ENCODE results near the gene EEIG2. TPM values are rescaled to one million over a fixed set of nuclear protein-coding genes. Genes with fewer than 3 reads are reported as not detected.
"Not testable (repeated sequence)": the region's sequence is repeated elsewhere in the genome, so short reads cannot be mapped to it uniquely, and the experiment has no call there.

Gene EEIG2
- total RNA-seq, 1 donor from 2014 or later, result 56.7 TPM

- FAIRE-seq, result no peak
- DNase-seq (ENCODE audit: low spot score in 2 of 2), result no peak
Measured at GRCh38 chr1:108540977-108541376, 18.9 kb upstream of the EEIG2 start.

- FAIRE-seq (no peak), DNase-seq (ENCODE audit: low spot score in 2 of 2) (no peak)
Measured at GRCh38 chr1:108541861-108542260, 18.0 kb upstream of the EEIG2 start.

- not testable (repeated sequence) for DNase-seq (ENCODE audit: low spot score in 2 of 2); FAIRE-seq
Measured at GRCh38 chr1:108547493-108547892, 12.4 kb upstream of the EEIG2 start.

GRCh38 chr1:108551137-108551862, 8.6 kb upstream of the EEIG2 start:
- FAIRE-seq, result no peak

DNA sequence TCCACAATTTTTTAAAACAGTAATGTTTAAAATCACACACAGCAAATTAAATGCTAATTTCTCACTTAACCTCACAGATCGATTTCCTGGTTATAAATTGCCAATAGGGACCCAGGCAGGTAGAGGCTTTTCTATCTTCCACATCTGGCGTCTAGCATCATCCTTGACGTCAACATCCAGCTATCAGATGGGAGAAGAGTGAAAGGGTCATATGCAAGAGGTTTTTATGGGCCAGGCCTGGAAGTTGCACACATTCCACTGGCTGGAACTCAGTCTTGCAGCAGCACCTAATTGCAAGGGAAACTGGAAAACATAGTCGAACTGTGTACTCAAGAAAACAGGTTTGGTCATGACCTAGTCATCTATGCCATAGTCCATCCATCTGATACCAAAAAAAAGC, 6.0 kb upstream of the EEIG2 start:
- DNase-seq (ENCODE audit: low spot score in 2 of 2) (no peak), FAIRE-seq (no peak)

More at GRCh38 chr1:108551137-108551862, 8.6 kb upstream of the EEIG2 start:
- no peak for DNase-seq (ENCODE audit: low spot score in 2 of 2)

DNA sequence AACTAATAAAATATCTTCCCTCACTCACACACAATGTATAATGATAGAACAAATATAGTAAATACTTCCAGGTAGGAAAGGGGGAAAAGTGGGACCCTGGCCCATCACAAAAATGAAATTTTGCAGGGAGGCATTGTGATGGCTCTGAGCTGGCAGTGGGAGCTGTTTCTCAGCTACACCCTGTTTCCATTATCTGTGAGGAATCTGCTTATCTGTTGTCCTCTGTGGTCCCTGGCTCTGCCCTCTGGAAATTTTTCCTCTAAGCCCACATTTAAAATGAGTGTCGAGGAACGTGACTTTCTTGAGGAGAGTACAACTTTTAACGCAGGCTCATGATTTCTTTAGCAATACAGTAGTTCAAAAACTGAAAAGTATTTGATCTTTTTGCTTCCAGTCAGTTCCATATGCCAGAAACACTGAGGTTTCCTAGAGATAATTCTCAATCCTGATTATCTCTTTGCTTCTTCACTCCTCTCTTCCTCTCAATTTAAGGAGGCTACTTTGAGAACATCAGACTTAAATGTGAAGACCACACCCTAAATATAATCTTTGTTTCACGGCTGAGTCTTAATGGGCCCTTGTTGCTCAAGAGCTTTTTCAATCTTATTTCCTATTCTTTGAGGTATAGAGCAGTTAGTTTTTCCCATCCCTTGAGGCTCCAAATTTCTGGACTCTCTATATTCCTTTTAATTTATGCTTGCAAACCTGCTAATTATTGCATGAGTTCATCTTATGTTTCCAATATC, 5.0 kb upstream of the EEIG2 start:
- DNase-seq (ENCODE audit: low spot score in 2 of 2), result no peak
- no peak for FAIRE-seq

GRCh38 chr1:108556066-108556465, 3.8 kb upstream of the EEIG2 start:
- FAIRE-seq (no peak), DNase-seq (ENCODE audit: low spot score in 2 of 2) (no peak)

DNA sequence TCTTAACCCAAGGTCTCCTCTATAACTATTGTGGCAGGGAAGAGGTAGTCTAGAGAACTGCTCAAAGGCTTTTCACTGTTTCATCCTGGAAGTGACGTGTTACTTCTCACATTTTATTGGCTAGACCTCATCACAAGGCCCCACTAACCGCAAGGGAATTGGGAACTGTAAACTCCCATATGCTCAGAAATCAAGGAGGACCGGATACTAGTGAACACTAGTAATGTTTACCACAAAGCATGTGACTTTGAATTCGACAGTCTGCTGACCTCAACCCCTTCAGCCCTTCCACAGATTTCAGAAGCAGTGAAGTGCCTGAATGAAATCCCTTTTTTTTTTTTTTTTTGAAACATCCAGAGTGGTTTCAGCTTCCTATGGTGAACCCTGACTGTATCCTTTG, 3.4 kb upstream of the EEIG2 start:
- no peak for FAIRE-seq
- DNase-seq (ENCODE audit: low spot score in 2 of 2), result no peak

- no peak for FAIRE-seq
- no peak for DNase-seq (ENCODE audit: low spot score in 2 of 2)
Measured at GRCh38 chr1:108557296-108557695, 2.6 kb upstream of the EEIG2 start.

GRCh38 chr1:108560189-108560873, 431 bp downstream of the EEIG2 start:
- FAIRE-seq (no peak), DNase-seq (ENCODE audit: low spot score in 2 of 2) (no peak)

GRCh38 chr1:108560874-108561459, 1.1 kb downstream of the EEIG2 start:
- no peak for FAIRE-seq
- DNase-seq (ENCODE audit: low spot score in 2 of 2), result peak in 1 of 2 donors; percentile 32

GRCh38 chr1:108561689-108562326, 1.9 kb downstream of the EEIG2 start:
- peak in 1 of 2 donors; percentile 18 for DNase-seq (ENCODE audit: low spot score in 2 of 2)

DNA sequence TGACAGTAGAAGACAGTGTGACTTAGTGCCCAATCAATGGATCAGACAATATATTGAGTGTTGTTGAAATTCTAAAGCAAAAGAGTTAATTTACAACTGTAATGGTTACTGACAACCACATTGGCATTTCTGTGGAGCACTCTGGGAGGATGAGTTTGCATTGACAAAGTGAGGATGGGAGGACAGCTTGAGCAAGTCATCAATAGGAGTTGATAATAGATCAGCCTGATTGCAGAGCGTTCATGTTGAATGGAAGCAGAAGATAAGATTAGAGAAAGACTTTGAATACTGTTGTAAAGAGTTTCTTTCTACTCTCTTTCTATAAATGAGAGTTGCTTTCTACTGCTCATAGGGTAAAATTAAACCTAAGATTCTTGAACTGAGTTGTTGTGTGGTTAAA, 3.9 kb downstream of the EEIG2 start:
- FAIRE-seq (no peak), DNase-seq (ENCODE audit: low spot score in 2 of 2) (no peak)

More at GRCh38 chr1:108561689-108562326, 1.9 kb downstream of the EEIG2 start:
- FAIRE-seq, result no peak

DNA sequence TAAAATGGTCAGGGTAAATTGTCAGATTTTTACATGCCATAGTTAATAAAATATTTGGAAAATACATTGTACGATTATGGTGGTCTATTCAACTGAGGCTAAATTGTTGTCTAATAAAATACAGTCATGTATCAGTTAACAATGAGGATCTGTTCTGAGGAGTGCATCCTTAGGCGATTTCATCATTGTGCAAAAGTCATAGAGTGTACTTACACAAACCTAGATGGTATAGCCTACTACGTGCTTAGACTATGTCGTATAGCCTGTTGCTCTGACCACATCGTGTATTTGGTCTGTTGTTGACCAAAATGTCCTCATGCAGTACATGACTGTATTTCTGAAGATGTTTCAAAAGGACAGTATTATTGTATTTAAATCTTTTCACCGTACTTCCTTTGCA, 5.2 kb downstream of the EEIG2 start:
- FAIRE-seq (no peak), DNase-seq (ENCODE audit: low spot score in 2 of 2) (no peak)

GRCh38 chr1:108565512-108565911, 5.6 kb downstream of the EEIG2 start:
- FAIRE-seq, result no peak
- DNase-seq (ENCODE audit: low spot score in 2 of 2), result no peak

DNA sequence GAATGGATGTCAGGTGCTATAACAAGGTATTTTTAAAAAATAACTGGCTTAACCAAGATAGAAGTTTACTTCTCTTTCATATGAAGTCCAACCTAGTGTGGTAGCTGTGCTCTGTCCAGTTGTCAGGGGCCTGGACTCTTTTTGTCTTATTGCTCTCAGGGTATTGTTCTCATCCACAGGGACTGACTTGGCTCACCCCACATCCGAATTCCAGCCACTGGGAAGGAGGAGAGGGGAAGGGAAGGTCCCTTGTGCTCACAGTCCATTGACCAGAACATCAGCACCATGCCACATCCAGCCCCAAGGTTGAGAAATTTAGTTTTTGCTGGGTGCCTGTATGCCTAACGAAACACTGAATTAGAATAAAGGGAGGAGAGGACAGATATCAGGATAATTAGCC, 8.7 kb downstream of the EEIG2 start:
- DNase-seq (ENCODE audit: low spot score in 2 of 2) (no peak), FAIRE-seq (no peak)

- FAIRE-seq, result no peak
- no peak for DNase-seq (ENCODE audit: low spot score in 2 of 2)
Measured at GRCh38 chr1:108569097-108569728, 9.3 kb downstream of the EEIG2 start.

DNA sequence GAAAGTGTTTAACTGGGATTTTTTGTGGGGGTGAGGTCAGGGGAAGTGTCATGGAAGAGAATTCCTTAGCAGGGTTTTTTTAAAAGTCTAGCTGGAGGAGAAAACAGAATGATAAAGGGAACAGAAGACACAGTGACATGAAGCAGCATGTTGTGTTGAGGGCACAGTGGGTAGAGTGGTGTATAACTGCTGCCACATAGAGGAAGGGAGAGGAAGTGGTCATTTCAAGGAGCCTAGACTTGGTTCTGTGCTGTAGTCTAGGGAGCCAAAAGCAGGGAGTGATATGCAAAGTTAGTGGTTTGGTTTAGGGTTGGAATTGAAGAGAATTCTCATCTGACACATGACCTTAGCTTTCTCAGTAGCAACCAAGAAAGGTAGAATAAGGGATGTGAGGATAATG, 10.2 kb downstream of the EEIG2 start:
- FAIRE-seq, result no peak

DNA sequence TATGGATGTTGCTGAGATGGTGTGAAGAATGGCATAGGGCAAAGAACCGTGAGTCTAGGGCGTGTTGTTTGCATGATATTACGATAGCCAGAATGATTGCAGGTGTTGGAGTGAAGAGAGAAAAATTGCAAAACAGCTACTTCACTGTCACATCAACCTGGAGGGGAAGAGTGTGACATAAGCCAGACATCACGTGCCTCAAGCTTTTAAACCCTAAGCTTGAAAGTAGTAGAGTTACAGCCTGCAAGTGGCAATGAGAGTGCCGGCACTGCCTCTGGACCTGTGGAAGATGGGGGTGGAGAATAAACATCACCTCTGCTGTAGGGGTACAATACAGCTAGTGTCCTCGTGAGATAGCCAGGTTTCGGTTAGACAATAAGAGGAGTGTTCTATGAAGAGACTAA, 11.1 kb downstream of the EEIG2 start:
- DNase-seq (ENCODE audit: low spot score in 2 of 2), result no peak
- FAIRE-seq, result no peak

More for the DNA sequence above, 10.2 kb downstream of the EEIG2 start:
- no peak for DNase-seq (ENCODE audit: low spot score in 2 of 2)

DNA sequence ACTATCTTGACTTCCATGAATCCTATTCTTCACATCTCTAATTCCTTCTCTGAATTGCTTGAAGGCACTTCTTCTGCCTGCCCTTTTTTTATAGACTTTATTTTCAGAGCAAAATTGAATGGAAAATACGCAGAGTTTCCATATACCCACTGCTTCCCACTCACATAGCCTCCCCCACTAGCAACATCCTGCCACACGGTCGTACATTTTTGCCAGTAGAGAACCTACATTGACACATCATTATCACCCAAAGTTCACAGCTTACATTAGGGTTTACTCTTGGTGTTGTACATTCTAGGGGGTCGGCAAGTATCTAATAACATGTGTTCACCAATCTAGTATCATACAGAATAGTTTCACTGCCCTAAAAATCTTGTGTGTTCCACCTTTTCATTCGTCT, 12.3 kb downstream of the EEIG2 start:
- no peak for DNase-seq (ENCODE audit: low spot score in 2 of 2)
- FAIRE-seq, result no peak
